Keratinocyte (primary cell): Measurements from ENCODE around the gene EQTN.

ENCODE experiments used
- CTCF ChIP-seq, 3 experiments: IDR thresholded peaks in 1 of 3; conservative IDR thresholded peaks in 1 of 3; optimal IDR thresholded peaks in 1 of 3; 2 replicates in 2 of 3; 3 replicates in 1 of 3; pipeline versions ENCODE3 to v1.5.1; 2011; ENCODE audit warnings: low read length in 3 of 3, mild to moderate bottlenecking in 3 of 3, moderate library complexity in 2 of 3, control low read depth in 1 of 3, inconsistent platforms in 1 of 3; ENCODE audit not compliant: insufficient read depth in 2 of 3; ENCODE audit errors: extremely low read depth in 1 of 3
- EZH2 ChIP-seq: IDR thresholded peaks from one replicate; pipeline ENCODE4 v1.6.1; 2012; ENCODE audit warnings: inconsistent platforms, mild to moderate bottlenecking, low read length, moderate library complexity

- no peak for TF ChIP-seq CTCF (optimal IDR thresholded peaks at IDR 0.05 in 1 of 3, IDR thresholded peaks at IDR 0.05 in 1 of 3, conservative IDR thresholded peaks at IDR 0.05 in 1 of 3; ENCODE audit: extremely low read depth in 1 of 3, insufficient read depth in 2 of 3, low read length in 3 of 3)
- no peak for TF ChIP-seq EZH2
These were observed 39.9 kb upstream of the EQTN start for GRCh38 chr9:27336829-27337228.
